Skeletal muscle satellite cell (primary cell): Measurements from ENCODE around the gene OPRL1.
"Not testable (repeated sequence)": the region's sequence is repeated elsewhere in the genome, so short reads cannot be mapped to it uniquely, and the experiment has no call there.

Source experiments
- H3K27me3 ChIP-seq: 2 replicates; pipeline ENCODE4 v1.7.0; 2013; ENCODE audit warnings: low read length; ENCODE audit not compliant: control insufficient read depth, insufficient read depth
- H3K36me3 ChIP-seq: 2 replicates; pipeline ENCODE4 v1.7.0; 2013; ENCODE audit warnings: mild to moderate bottlenecking, control low read depth, low read length; ENCODE audit not compliant: insufficient read depth
- H3K4me1 ChIP-seq: 2 replicates; pipeline ENCODE4 v1.7.0; 2013; ENCODE audit warnings: low read length; ENCODE audit not compliant: control insufficient read depth, insufficient read depth
- H3K4me2 ChIP-seq: 2 replicates; pipeline ENCODE4 v1.7.0; 2013; ENCODE audit warnings: mild to moderate bottlenecking, low read length
- H3K4me3 ChIP-seq: 2 replicates; pipeline ENCODE4 v1.7.0; 2013; ENCODE audit warnings: low read length
- H3K9ac ChIP-seq: 2 replicates; pipeline ENCODE4 v1.7.0; 2013; ENCODE audit warnings: mild to moderate bottlenecking, low read depth, low read length, moderate library complexity
- H3K9me3 ChIP-seq: replicated peaks from 2 replicates; pipeline ENCODE4 v1.7.0; 2013; ENCODE audit warnings: mild to moderate bottlenecking, control low read depth, low read length

The OPRL1 gene

GRCh38 chr20:64087226-64087825 is 7.4 kb downstream of the OPRL1 start:
- peaks cover 12% of the 10 kb centered on the region for H3K4me1 ChIP-seq
- H3K9ac ChIP-seq, H3K4me2 ChIP-seq, H3K9me3 ChIP-seq, H3K4me3 ChIP-seq, H3K36me3 ChIP-seq: not testable (repeated sequence)
- H3K27me3 ChIP-seq = peaks cover 65% of the 10 kb centered on the region

DNA sequence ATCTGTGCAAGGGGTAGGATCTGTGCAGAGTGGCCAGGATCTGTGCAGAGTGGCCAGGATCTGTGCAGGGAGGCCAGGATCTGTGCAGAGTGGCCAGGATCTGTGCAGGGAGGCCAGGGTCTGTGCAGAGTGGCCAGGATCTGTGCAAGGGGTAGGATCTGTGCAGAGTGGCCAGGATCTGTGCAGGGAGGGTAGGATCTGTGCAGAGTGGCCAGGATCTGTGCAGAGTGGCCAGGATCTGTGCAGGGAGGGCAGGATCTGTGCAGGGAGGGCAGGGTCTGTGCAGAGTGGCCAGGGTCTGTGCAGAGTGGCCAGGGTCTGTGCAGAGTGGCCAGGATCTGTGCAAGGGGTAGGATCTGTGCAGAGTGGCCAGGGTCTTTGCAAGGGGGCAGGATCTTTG is 8.7 kb downstream of the OPRL1 start:
- H3K4me1 ChIP-seq = not testable (repeated sequence)

DNA sequence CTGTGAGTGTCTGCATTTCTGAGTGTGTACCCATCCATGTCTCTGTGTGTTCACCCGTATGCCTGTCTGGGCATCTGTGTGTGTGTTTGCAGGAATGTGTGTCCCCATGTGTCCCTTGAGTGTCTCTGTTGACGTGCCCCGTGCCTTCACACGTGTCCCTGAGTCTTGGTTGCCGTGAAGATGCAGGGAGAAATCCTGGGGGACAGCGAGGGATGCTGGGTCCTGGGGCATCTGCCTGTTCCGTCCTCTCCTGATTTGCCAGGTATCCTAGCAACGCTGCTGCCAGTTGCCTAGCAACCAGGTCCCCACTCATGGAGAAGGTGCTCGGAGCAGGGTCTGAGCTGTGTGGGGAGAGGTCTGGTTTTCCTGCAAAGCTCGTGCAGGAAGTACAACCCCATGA is 10.3 kb downstream of the OPRL1 start:
- no peak overlapping the region for H3K9ac ChIP-seq
- no peaks in the 10 kb centered on the region for H3K9me3 ChIP-seq
- no peaks in the 10 kb centered on the region for H3K36me3 ChIP-seq
- H3K4me1 ChIP-seq = no peaks in the 10 kb centered on the region
- H3K4me2 ChIP-seq = no peak overlapping the region
- peaks cover 50% of the 10 kb centered on the region for H3K27me3 ChIP-seq
- H3K4me3 ChIP-seq = no peak overlapping the region

More for the DNA sequence above, 8.7 kb downstream of the OPRL1 start:
- H3K36me3 ChIP-seq, H3K9me3 ChIP-seq, H3K4me3 ChIP-seq, H3K4me2 ChIP-seq, H3K9ac ChIP-seq: not testable (repeated sequence)
- H3K27me3 ChIP-seq = peaks cover 65% of the 10 kb centered on the region

DNA sequence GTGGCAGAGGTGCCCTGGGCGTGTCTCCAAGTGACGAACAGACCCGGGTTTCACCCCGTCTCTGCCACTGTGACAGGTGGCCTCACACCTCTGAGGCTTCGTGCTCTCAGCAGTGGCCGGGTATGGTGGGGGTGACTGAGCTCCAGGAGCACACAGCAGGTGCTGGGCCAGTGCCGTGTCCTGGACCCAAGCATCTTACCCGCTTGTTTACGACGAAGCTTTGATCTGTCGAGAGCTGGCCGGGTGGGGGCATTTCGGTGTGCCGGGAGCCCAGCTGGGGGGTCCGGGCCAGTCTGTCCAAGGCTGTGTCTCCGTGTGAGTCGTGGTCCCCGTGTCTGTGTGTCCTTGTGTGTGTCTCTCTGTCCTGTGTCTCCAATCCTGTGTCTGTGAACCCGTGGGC is 11.5 kb downstream of the OPRL1 start:
- peaks cover 38% of the 10 kb centered on the region for H3K27me3 ChIP-seq

DNA sequence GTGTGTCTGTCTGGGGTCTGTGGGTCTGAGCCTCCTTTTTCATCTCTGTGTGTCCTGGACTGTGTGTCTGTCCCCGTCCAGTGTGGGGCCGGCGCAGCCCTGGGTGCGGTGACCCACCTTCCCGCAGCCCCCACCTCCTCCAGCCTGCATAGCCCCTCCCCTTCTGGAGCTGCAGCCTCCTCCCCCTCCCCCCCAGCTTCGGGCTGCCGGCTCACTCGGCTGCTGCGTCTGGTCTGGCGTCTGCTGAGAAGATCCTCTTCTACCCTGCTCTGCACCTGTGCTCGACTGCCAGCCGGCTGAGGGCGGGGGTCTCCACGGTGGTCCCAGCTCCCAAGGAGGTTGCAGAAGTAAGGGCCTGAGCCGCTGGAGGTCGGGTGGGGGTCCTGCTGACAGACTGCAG is 11.9 kb downstream of the OPRL1 start:
- H3K36me3 ChIP-seq = no peaks in the 10 kb centered on the region
- H3K4me1 ChIP-seq = no peaks in the 10 kb centered on the region
- H3K4me2 ChIP-seq = no peak overlapping the region
- peaks cover 35% of the 10 kb centered on the region for H3K27me3 ChIP-seq
- no peak overlapping the region for H3K9ac ChIP-seq
- no peak overlapping the region for H3K4me3 ChIP-seq
- H3K9me3 ChIP-seq = no peaks in the 10 kb centered on the region

More for the DNA sequence above, 11.5 kb downstream of the OPRL1 start:
- Histone ChIP-seq H3K4me1 (no peaks in the 10 kb centered on the region), H3K9ac (no peak overlapping the region), H3K9me3 (no peaks in the 10 kb centered on the region), H3K4me2 (no peak overlapping the region), H3K4me3 (no peak overlapping the region), H3K36me3 (no peaks in the 10 kb centered on the region)

- H3K36me3 ChIP-seq = no peaks in the 10 kb centered on the region
- no peaks in the 10 kb centered on the region for H3K9me3 ChIP-seq
- no peak overlapping the region for H3K4me3 ChIP-seq
- no peak overlapping the region for H3K4me2 ChIP-seq
- no peak overlapping the region for H3K9ac ChIP-seq
- H3K27me3 ChIP-seq = peaks cover 34% of the 10 kb centered on the region
- no peaks in the 10 kb centered on the region for H3K4me1 ChIP-seq
Observed at GRCh38 chr20:64092258-64093012, 12.6 kb downstream of the OPRL1 start.

DNA sequence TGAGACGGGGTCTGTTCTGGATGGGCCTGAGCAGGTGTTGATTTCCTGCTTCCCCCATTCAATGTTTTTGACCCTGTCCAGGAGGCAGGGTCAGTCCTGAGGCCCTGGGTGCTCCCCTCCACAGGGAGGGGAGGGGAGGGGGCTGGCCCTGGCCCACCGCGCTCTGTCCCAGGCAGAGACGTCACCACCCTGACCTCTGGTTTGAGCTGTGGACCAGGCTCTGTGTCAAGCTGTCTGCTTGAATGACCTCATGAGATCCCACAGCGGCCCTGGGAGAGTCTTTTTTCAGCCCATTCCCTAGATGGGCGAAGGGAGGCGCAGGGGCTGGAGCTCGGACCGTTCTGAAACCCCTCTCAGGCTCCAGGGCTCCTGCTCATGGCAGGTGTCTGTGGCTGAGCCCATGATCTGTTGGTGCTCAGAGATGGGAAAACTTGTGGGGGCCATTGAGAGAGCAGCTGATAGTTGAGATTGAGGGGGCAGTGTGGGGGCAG is 13.2 kb downstream of the OPRL1 start:
- no peaks in the 10 kb centered on the region for H3K36me3 ChIP-seq
- H3K4me2 ChIP-seq = no peak overlapping the region
- no peak overlapping the region for H3K9ac ChIP-seq
- H3K27me3 ChIP-seq = peaks cover 34% of the 10 kb centered on the region
- no peak overlapping the region for H3K4me3 ChIP-seq
- no peaks in the 10 kb centered on the region for H3K9me3 ChIP-seq
- H3K4me1 ChIP-seq = no peaks in the 10 kb centered on the region

GRCh38 chr20:64095455-64095854 is 15.6 kb downstream of the OPRL1 start:
- Histone ChIP-seq H3K4me2 (no peak overlapping the region), H3K9me3 (no peaks in the 10 kb centered on the region), H3K27me3 (peaks cover 26% of the 10 kb centered on the region), H3K4me3 (no peak overlapping the region), H3K36me3 (no peaks in the 10 kb centered on the region), H3K9ac (no peak overlapping the region), H3K4me1 (no peaks in the 10 kb centered on the region)

DNA sequence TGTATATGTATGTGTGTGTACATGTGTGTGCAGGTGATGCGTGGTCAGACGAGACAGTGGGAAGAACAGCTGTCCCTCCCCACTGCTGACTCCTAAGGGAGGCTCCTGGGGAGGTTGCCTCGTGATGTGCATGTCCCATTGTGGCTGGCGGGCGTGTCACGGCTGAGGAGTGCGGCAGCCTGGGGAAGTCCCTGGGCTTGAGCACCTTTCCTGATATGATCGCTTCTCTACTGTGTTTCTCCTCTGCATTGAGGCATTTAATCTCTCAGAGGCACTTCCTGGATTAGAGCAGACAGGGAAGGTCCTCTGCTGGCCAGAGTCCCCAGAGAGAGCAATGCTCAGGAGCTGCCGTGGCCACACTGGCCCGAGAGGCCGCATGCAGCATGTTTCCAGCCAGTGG is 16.0 kb downstream of the OPRL1 start:
- H3K36me3 ChIP-seq = no peaks in the 10 kb centered on the region
- no peaks in the 10 kb centered on the region for H3K9me3 ChIP-seq
- no peak overlapping the region for H3K4me3 ChIP-seq
- H3K27me3 ChIP-seq = peaks cover 30% of the 10 kb centered on the region
- no peaks in the 10 kb centered on the region for H3K4me1 ChIP-seq
- no peak overlapping the region for H3K9ac ChIP-seq
- no peak overlapping the region for H3K4me2 ChIP-seq

DNA sequence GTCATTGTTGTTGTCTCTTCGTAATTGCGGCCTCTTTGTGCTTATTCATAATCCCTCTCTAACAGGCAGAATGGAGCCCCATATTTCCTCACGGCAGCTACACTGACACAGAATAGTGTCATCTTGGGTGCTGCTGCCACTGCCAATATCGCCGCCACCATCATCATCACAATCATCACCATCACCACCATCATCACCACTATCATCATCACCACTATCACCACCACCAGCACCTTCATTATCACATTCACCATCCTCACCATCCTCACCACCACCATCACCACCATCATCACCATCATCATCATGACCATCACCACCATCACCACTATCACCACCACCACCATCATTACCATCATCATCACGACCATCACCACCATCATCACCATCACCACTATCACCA is 16.7 kb downstream of the OPRL1 start:
- H3K4me3 ChIP-seq = no peak overlapping the region
- no peaks in the 10 kb centered on the region for H3K4me1 ChIP-seq
- H3K36me3 ChIP-seq = no peaks in the 10 kb centered on the region
- no peak overlapping the region for H3K9ac ChIP-seq
- no peak overlapping the region for H3K4me2 ChIP-seq
- peaks cover 36% of the 10 kb centered on the region for H3K27me3 ChIP-seq
- H3K9me3 ChIP-seq = no peaks in the 10 kb centered on the region

DNA sequence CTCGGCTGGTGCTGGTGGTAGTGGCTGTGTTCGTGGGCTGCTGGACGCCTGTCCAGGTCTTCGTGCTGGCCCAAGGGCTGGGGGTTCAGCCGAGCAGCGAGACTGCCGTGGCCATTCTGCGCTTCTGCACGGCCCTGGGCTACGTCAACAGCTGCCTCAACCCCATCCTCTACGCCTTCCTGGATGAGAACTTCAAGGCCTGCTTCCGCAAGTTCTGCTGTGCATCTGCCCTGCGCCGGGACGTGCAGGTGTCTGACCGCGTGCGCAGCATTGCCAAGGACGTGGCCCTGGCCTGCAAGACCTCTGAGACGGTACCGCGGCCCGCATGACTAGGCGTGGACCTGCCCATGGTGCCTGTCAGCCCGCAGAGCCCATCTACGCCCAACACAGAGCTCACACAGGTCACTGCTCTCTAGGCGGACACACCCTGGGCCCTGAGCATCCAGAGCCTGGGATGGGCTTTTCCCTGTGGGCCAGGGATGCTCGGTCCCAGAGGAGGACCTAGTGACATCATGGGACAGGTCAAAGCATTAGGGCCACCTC is 18.7 kb downstream of the OPRL1 start:
- no peak overlapping the region for H3K4me3 ChIP-seq
- H3K4me2 ChIP-seq = no peak overlapping the region
- H3K9ac ChIP-seq = no peak overlapping the region

More for the DNA sequence above, 18.7 kb downstream of the OPRL1 start:
- no peaks in the 10 kb centered on the region for H3K9me3 ChIP-seq
- H3K36me3 ChIP-seq = no peaks in the 10 kb centered on the region
- no peaks in the 10 kb centered on the region for H3K4me1 ChIP-seq
- H3K27me3 ChIP-seq = peaks cover 40% of the 10 kb centered on the region
